Liver (tissue), 9 donors: ENCODE results near the gene PGGHG. TPM values are rescaled to one million over a fixed set of nuclear protein-coding genes. Genes with fewer than 3 reads are reported as not detected.

Experiments
- DNase-seq: peaks from one replicate; pipeline ENCODE4 v3.0.0-alpha.2; 2017; ENCODE audit warnings: low spot score
- H3K27ac ChIP-seq, 2 donors: one replicate each; pipeline ENCODE4 v1.7.0; 2013; ENCODE audit warnings: inconsistent platforms in 2 of 2, low read length in 2 of 2, control low read depth in 1 of 2, low read depth in 1 of 2, mild to moderate bottlenecking in 1 of 2
- H3K27me3 ChIP-seq, 4 donors: one replicate each; pipeline versions ENCODE4 v1.6.1 to v1.7.0; 2013; ENCODE audit warnings: low read length in 3 of 4, inconsistent platforms in 1 of 4, mild to moderate bottlenecking in 1 of 4, moderate library complexity in 1 of 4; ENCODE audit not compliant: control insufficient read depth in 4 of 4, insufficient read depth in 4 of 4
- H3K36me3 ChIP-seq, 4 donors: one replicate each; pipeline versions ENCODE4 v1.6.1 to v1.7.0; 2013; ENCODE audit warnings: low read length in 3 of 4, mild to moderate bottlenecking in 3 of 4, low read depth in 1 of 4, moderate library complexity in 1 of 4; ENCODE audit not compliant: control insufficient read depth in 4 of 4, insufficient read depth in 3 of 4
- H3K4me1 ChIP-seq, 4 donors: one replicate each; pipeline versions ENCODE4 v1.6.1 to v1.7.0; 2013; ENCODE audit warnings: low read length in 3 of 4, mild to moderate bottlenecking in 3 of 4, moderate library complexity in 1 of 4; ENCODE audit not compliant: control insufficient read depth in 4 of 4, insufficient read depth in 4 of 4
- H3K4me3 ChIP-seq, 3 donors: one replicate each; pipeline versions ENCODE4 v1.6.1 to v1.7.0; 2013; ENCODE audit warnings: low read length in 3 of 3, control low read depth in 1 of 3, low read depth in 1 of 3, mild to moderate bottlenecking in 1 of 3
- H3K9ac ChIP-seq, 2 donors: one replicate each; pipeline ENCODE4 v1.7.0; 2013; ENCODE audit warnings: low read length in 2 of 2, mild to moderate bottlenecking in 2 of 2, moderate library complexity in 2 of 2, control low read depth in 1 of 2, low read depth in 1 of 2
- H3K9me3 ChIP-seq, 4 donors: one replicate each; pipeline versions ENCODE4 v1.6.1 to v1.7.0; 2013; ENCODE audit warnings: low read length in 3 of 4; ENCODE audit not compliant: control insufficient read depth in 4 of 4
- FOXA1 ChIP-seq: IDR thresholded peaks from 2 replicates; pipeline ENCODE4 v1.6.1; 2016; ENCODE audit warnings: antibody characterized with exemption
- GABPA ChIP-seq, 2 donors: IDR thresholded peaks in 1 of 2; conservative IDR thresholded peaks in 1 of 2; 2 replicates each; pipeline ENCODE4 v1.6.1; 2016; ENCODE audit warnings: antibody characterized with exemption in 2 of 2, mild to moderate bottlenecking in 1 of 2, moderate library complexity in 1 of 2
- HNF4A ChIP-seq, 2 donors: conservative IDR thresholded peaks; 2 replicates each; pipeline ENCODE4 v1.6.1; 2016; ENCODE audit warnings: antibody characterized with exemption in 2 of 2, mild to moderate bottlenecking in 2 of 2
- HNF4G ChIP-seq: IDR thresholded peaks from 2 replicates; pipeline ENCODE4 v1.6.1; 2016; ENCODE audit warnings: antibody characterized with exemption
- JUND ChIP-seq, 2 donors: IDR thresholded peaks; 2 replicates each; pipeline ENCODE4 v1.6.1; 2016; ENCODE audit warnings: antibody characterized with exemption in 2 of 2
- NR2F2 ChIP-seq: IDR thresholded peaks from 2 replicates; pipeline ENCODE4 v1.6.1; 2016; ENCODE audit warnings: antibody characterized with exemption
- RAD21 ChIP-seq, 2 donors: IDR thresholded peaks; 2 replicates each; pipeline ENCODE4 v1.6.1; 2016; ENCODE audit warnings: antibody characterized with exemption in 2 of 2, mild to moderate bottlenecking in 2 of 2
- RXRA ChIP-seq, 2 donors: IDR thresholded peaks; 2 replicates each; pipeline ENCODE4 v1.6.1; 2017 to 2018; ENCODE audit warnings: antibody characterized with exemption in 2 of 2, mild to moderate bottlenecking in 1 of 2
- SP1 ChIP-seq: IDR thresholded peaks from 2 replicates; pipeline ENCODE4 v1.6.1; 2018; ENCODE audit warnings: antibody characterized with exemption, mild to moderate bottlenecking
- TAF1 ChIP-seq: conservative IDR thresholded peaks from 2 replicates; pipeline ENCODE4 v1.6.1; 2016; ENCODE audit warnings: antibody characterized with exemption, mild to moderate bottlenecking
- YY1 ChIP-seq: IDR thresholded peaks from 2 replicates; pipeline ENCODE4 v1.6.1; 2016; ENCODE audit warnings: antibody characterized with exemption, mild to moderate bottlenecking
- WGBS: extraction: QIAGEN DNeasy Blood & Tissue Kit; methylation state at CpG from one replicate; pipeline ENCODE4 v1.1.7; 2013; 5-methylcytosine and 5-hydroxymethylcytosine counted together
- polyA plus RNA-seq, 2 donors: library from polyadenylated mRNA; stranded (reverse) in 1 of 2; unstranded in 1 of 2; fragments of 200-250 nt in 1 of 2; fragments of >200 nt in 1 of 2; fragmentation: Nextera tagmentation in 1 of 2; extraction: Ambion mirVana in 1 of 2; gene quantifications; one replicate each; pipeline versions ENCODE4 v1.2.1 to v1.2.3, GENCODE V29; 2013 to 2015
- total RNA-seq, 2 donors: library from RNA; depleted of rRNA; stranded (reverse); fragments of >200 nt; gene quantifications; one replicate each; pipeline ENCODE4 v1.2.3, GENCODE V29; 2014
- TF ChIP-seq, protein P1 (sequence below): IDR thresholded peaks from 2 replicates; pipeline ENCODE4 v1.6.1; 2016; ENCODE audit warnings: antibody characterized with exemption
- TF ChIP-seq, protein P2 (sequence below): IDR thresholded peaks from 2 replicates; pipeline ENCODE4 v1.6.1; 2016; ENCODE audit warnings: antibody characterized with exemption
- TF ChIP-seq, protein P3 (sequence below): IDR thresholded peaks from 2 replicates; pipeline ENCODE4 v1.6.1; 2016; ENCODE audit warnings: antibody characterized with exemption, mild to moderate bottlenecking
- TF ChIP-seq, protein P4 (sequence below): fragments of 150-350 bp; IDR thresholded peaks from 2 replicates; pipeline ENCODE4 v1.5.1; 2017; ENCODE audit warnings: improper control_type of control experiment, low read depth, low read length; ENCODE audit not compliant: missing input control
- TF ChIP-seq, protein P5 (sequence below): IDR thresholded peaks from 2 replicates; pipeline ENCODE4 v1.6.1; 2016; ENCODE audit warnings: antibody characterized with exemption
- donor health status: healthy.
- donor health status: healthy.
- donor health status: healthy.
- donor health status: healthy.
- donor health status: healthy.

The PGGHG gene
- total and polyA plus RNA-seq, 4 donors, result 1.3 to 11.4 (median 7.5) TPM

DNA sequence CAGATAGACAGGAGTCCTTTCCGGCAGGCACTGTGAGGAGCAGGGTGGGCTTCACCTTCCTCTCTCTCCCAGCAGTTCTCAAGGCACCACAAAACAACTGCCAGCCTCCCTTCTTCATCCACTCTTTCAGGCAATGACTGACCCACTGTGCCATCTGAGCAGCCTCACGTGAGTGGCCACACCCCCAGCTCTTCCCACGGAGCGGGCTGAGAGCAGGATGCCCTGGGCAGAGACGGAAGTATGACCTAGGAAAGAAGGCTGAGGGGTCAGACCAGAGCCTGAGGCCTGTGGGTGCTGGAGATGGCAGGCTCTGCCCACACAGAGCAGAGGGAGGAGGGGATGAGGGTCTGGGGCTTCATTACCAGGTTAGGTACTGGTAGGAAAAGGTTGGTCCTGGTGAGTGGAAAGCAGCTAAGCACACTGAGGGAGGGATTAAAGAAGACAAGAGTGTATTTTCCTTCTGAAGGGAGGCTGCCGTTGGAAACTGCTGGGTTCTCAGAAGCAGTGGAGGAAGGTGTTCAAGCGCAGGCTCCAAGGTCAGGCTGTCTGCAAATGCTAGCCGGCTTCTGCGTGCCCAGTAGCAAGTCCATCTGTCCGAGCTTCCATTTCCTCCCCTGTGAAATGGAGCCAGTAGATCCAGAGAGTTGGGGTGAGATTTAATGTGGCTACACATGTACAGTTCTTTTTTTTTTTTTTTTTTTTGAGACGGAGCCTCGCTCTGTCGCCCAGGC is 6.1 kb upstream of the PGGHG start:
- H3K4me3 ChIP-seq, result no peak overlapping the region
- TF ChIP-seq NR2F2 (no peak), FOXA1 (no peak), GABPA (IDR thresholded peaks at IDR 0.05 in 1 of 2, conservative IDR thresholded peaks at IDR 0.05 in 1 of 2) (no peak), RAD21 (IDR thresholded peaks at IDR 0.05) (no peak), SP1 (no peak), JUND (IDR thresholded peaks at IDR 0.05) (no peak), YY1 (no peak), HNF4A (conservative IDR thresholded peaks at IDR 0.05) (no peak), HNF4G (no peak), TAF1 (no peak), RXRA (IDR thresholded peaks at IDR 0.05) (no peak)
- TF ChIP-seq, protein P1, sequence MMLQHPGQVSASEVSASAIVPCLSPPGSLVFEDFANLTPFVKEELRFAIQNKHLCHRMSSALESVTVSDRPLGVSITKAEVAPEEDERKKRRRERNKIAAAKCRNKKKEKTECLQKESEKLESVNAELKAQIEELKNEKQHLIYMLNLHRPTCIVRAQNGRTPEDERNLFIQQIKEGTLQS, result no peak
- TF ChIP-seq, protein P2, sequence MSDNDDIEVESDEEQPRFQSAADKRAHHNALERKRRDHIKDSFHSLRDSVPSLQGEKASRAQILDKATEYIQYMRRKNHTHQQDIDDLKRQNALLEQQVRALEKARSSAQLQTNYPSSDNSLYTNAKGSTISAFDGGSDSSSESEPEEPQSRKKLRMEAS, result no peak
- H3K4me1 ChIP-seq, result peaks cover 12 to 46% (median 32%) of the 10 kb centered on the region in 4 donors
- H3K9me3 ChIP-seq, result no peaks in the 10 kb centered on the region
- 82% methylated on average over 11 of the region's 13 CpGs for WGBS
- H3K9ac ChIP-seq, result no peak overlapping the region
- H3K36me3 ChIP-seq, result no peaks in the 10 kb centered on the region
- H3K27me3 ChIP-seq, result no peaks in the 10 kb centered on the region
- no peak overlapping the region for H3K27ac ChIP-seq
- DNase-seq, result no peak

DNA sequence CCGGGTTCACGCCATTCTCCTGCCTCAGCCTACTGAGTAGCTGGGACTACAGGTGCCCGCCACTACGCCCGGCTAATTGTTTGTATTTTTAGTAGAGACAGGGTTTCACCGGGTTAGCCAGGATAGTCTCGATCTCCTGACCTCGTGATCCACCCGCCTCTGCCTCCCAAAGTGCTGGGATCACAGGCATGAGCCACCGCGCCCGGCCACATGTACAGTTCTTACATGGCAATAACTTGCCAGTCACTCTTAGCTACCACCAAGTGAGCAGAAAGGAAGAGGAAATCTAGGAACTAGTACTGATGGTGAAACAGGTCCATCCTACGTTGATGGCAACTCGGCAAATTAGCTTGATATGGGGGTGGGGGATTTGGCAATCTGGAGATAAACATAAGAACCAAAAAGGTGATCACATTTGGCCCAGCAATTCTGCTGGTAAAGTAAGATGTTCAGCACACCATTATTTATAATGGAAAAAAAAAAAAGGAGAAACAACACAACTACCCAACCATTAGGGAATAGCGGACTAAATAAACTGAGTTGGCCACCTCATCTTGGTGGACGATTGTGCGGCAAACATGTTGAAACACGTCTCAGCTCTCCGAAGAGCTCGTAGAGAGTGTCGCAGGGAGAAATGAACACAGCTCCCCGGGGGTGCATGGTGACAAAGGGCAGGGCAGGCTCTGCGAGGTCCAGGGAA is 5.4 kb upstream of the PGGHG start:
- H3K36me3 ChIP-seq, result no peaks in the 10 kb centered on the region
- no peak overlapping the region for H3K27ac ChIP-seq
- DNase-seq, result no peak
- no peaks in the 10 kb centered on the region for H3K9me3 ChIP-seq
- no peaks in the 10 kb centered on the region for H3K27me3 ChIP-seq
- H3K4me3 ChIP-seq, result no peak overlapping the region
- H3K4me1 ChIP-seq, result peaks cover 9 to 48% (median 33%) of the 10 kb centered on the region in 4 donors
- WGBS, result 91% methylated on average over 23 of the region's 23 CpGs
- no peak overlapping the region for H3K9ac ChIP-seq
- TF ChIP-seq GABPA (IDR thresholded peaks at IDR 0.05 in 1 of 2, conservative IDR thresholded peaks at IDR 0.05 in 1 of 2), result no peak
- no peak for TF ChIP-seq SP1
- no peak for TF ChIP-seq HNF4A (conservative IDR thresholded peaks at IDR 0.05)
- TF ChIP-seq, protein P3, sequence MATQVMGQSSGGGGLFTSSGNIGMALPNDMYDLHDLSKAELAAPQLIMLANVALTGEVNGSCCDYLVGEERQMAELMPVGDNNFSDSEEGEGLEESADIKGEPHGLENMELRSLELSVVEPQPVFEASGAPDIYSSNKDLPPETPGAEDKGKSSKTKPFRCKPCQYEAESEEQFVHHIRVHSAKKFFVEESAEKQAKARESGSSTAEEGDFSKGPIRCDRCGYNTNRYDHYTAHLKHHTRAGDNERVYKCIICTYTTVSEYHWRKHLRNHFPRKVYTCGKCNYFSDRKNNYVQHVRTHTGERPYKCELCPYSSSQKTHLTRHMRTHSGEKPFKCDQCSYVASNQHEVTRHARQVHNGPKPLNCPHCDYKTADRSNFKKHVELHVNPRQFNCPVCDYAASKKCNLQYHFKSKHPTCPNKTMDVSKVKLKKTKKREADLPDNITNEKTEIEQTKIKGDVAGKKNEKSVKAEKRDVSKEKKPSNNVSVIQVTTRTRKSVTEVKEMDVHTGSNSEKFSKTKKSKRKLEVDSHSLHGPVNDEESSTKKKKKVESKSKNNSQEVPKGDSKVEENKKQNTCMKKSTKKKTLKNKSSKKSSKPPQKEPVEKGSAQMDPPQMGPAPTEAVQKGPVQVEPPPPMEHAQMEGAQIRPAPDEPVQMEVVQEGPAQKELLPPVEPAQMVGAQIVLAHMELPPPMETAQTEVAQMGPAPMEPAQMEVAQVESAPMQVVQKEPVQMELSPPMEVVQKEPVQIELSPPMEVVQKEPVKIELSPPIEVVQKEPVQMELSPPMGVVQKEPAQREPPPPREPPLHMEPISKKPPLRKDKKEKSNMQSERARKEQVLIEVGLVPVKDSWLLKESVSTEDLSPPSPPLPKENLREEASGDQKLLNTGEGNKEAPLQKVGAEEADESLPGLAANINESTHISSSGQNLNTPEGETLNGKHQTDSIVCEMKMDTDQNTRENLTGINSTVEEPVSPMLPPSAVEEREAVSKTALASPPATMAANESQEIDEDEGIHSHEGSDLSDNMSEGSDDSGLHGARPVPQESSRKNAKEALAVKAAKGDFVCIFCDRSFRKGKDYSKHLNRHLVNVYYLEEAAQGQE, result no peak
- TF ChIP-seq RXRA (IDR thresholded peaks at IDR 0.05), result no peak
- TF ChIP-seq, protein P1, result no peak
- TF ChIP-seq, protein P4, sequence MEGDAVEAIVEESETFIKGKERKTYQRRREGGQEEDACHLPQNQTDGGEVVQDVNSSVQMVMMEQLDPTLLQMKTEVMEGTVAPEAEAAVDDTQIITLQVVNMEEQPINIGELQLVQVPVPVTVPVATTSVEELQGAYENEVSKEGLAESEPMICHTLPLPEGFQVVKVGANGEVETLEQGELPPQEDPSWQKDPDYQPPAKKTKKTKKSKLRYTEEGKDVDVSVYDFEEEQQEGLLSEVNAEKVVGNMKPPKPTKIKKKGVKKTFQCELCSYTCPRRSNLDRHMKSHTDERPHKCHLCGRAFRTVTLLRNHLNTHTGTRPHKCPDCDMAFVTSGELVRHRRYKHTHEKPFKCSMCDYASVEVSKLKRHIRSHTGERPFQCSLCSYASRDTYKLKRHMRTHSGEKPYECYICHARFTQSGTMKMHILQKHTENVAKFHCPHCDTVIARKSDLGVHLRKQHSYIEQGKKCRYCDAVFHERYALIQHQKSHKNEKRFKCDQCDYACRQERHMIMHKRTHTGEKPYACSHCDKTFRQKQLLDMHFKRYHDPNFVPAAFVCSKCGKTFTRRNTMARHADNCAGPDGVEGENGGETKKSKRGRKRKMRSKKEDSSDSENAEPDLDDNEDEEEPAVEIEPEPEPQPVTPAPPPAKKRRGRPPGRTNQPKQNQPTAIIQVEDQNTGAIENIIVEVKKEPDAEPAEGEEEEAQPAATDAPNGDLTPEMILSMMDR, result no peak
- TF ChIP-seq, protein P5, sequence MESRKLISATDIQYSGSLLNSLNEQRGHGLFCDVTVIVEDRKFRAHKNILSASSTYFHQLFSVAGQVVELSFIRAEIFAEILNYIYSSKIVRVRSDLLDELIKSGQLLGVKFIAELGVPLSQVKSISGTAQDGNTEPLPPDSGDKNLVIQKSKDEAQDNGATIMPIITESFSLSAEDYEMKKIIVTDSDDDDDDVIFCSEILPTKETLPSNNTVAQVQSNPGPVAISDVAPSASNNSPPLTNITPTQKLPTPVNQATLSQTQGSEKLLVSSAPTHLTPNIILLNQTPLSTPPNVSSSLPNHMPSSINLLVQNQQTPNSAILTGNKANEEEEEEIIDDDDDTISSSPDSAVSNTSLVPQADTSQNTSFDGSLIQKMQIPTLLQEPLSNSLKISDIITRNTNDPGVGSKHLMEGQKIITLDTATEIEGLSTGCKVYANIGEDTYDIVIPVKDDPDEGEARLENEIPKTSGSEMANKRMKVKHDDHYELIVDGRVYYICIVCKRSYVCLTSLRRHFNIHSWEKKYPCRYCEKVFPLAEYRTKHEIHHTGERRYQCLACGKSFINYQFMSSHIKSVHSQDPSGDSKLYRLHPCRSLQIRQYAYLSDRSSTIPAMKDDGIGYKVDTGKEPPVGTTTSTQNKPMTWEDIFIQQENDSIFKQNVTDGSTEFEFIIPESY, result no peak
